Endothelial cell of umbilical vein (primary cell): ENCODE data around the gene POGK. TPM values are rescaled to one million over a fixed set of nuclear protein-coding genes. Genes with fewer than 3 reads are reported as not detected.

Experiments
- BruUV-seq: library from RNA; stranded (reverse); fragments of 400-500 nt; replicated peaks from 2 replicates; lab custom pipeline; 2021; lab: Mats Ljungman, UMichigan
- CTCF ChIA-PET: fragments of 300-600, 350-600 bp; sonication (Branson Sonifier 250); formaldehyde crosslinking; loops from one replicate; lab custom pipeline; 2021; ENCODE audit warnings: antibody characterized with exemption, inconsistent platforms; lab: Charles Lee
- POLR2A ChIA-PET: fragments of 300-600, 350-600 bp; sonication (Branson Sonifier 250); formaldehyde crosslinking; loops from one replicate; lab custom pipeline; 2021; ENCODE audit warnings: antibody characterized with exemption, inconsistent platforms; lab: Charles Lee
- DNase-seq: peaks from one replicate; pipeline ENCODE4 v3.0.0-alpha.2; 2011; ENCODE audit warnings: low read depth, low spot score
- FAIRE-seq: peaks from 2 replicates; lab custom pipeline; 2011; peaks lifted over from hg19 to GRCh38; lab: Jason Lieb, UNC
- H2AFZ ChIP-seq: 2 replicates; pipeline ENCODE4 v1.6.0; 2012; ENCODE audit warnings: low read depth, low read length, control low read depth, inconsistent platforms
- H3K27ac ChIP-seq: 2 replicates; pipeline ENCODE4 v1.5.1; 2011; ENCODE audit warnings: low read depth, mild to moderate bottlenecking, control low read depth, low read length, moderate library complexity; ENCODE audit not compliant: insufficient read depth
- H3K27me3 ChIP-seq, 2 experiments: 2 replicates each; pipeline versions ENCODE4 v1.6.0 to v1.6.1; 2011; ENCODE audit warnings: low read length in 2 of 2, mixed read lengths in 1 of 2; ENCODE audit not compliant: control insufficient read depth in 2 of 2, insufficient read depth in 2 of 2
- H3K36me3 ChIP-seq, 2 experiments: 2 replicates in 1 of 2; 3 replicates in 1 of 2; pipeline ENCODE4 v1.5.1; 2011; ENCODE audit warnings: low read length in 2 of 2, mild to moderate bottlenecking in 1 of 2, moderate library complexity in 1 of 2; ENCODE audit not compliant: control insufficient read depth in 2 of 2, insufficient read depth in 2 of 2; ENCODE audit errors: extremely low read depth in 1 of 2
- H3K4me1 ChIP-seq: 3 replicates; pipeline ENCODE4 v1.5.1; 2011; ENCODE audit warnings: mild to moderate bottlenecking, low read length; ENCODE audit not compliant: control insufficient read depth, insufficient read depth; ENCODE audit errors: extremely low read depth
- H3K4me2 ChIP-seq: 2 replicates; pipeline ENCODE4 v1.6.1; 2011; ENCODE audit warnings: low read length, control low read depth, mixed read lengths; ENCODE audit not compliant: insufficient read depth
- H3K4me3 ChIP-seq, 3 experiments: fragments of 200-600 bp in 1 of 3; sonication (generic), shearing (Covaris generic) in 1 of 3; replicated peaks in 1 of 3; 2 replicates each; pipeline ENCODE4 v1.5.1; 2011 to 2016; ENCODE audit warnings: control low read depth in 3 of 3, low read length in 3 of 3, mild to moderate bottlenecking in 2 of 3, inconsistent platforms in 1 of 3, low read depth in 1 of 3, moderate library complexity in 1 of 3; ENCODE audit not compliant: insufficient read depth in 1 of 3
- H3K79me2 ChIP-seq: 2 replicates; pipeline ENCODE4 v1.6.0; 2012; ENCODE audit warnings: low read length, inconsistent platforms; ENCODE audit not compliant: control insufficient read depth, insufficient read depth
- H3K9ac ChIP-seq: replicated peaks from 2 replicates; pipeline ENCODE3; 2011; ENCODE audit warnings: low read length, control low read depth; ENCODE audit not compliant: insufficient read depth; ENCODE audit errors: extremely low read depth
- H3K9me1 ChIP-seq: replicated peaks from 3 replicates; pipeline ENCODE4 v1.6.0; 2011; ENCODE audit warnings: mild to moderate bottlenecking, low read length; ENCODE audit not compliant: control insufficient read depth, insufficient read depth; ENCODE audit errors: extremely low read depth
- H3K9me3 ChIP-seq: replicated peaks from 2 replicates; pipeline ENCODE4 v1.5.1; 2012; ENCODE audit warnings: low read length, inconsistent platforms; ENCODE audit not compliant: control insufficient read depth, insufficient read depth
- H4K20me1 ChIP-seq: replicated peaks from 2 replicates; pipeline ENCODE3; 2011; ENCODE audit warnings: mild to moderate bottlenecking, low read length; ENCODE audit not compliant: control insufficient read depth, insufficient read depth; ENCODE audit errors: extremely low read depth
- EZH2 ChIP-seq: IDR thresholded peaks from 2 replicates; pipeline ENCODE4 v1.6.1; 2012; ENCODE audit warnings: borderline replicate concordance, low read depth, mild to moderate bottlenecking, moderate library complexity, low read length, inconsistent platforms; ENCODE audit not compliant: severe bottlenecking
- FOS ChIP-seq: IDR thresholded peaks from 2 replicates; pipeline ENCODE4 v1.6.1; 2011; ENCODE audit warnings: mild to moderate bottlenecking, low read length, moderate library complexity, borderline replicate concordance; ENCODE audit not compliant: insufficient read depth
- GATA2 ChIP-seq: IDR thresholded peaks from 2 replicates; pipeline ENCODE4 v1.7.0; 2011; ENCODE audit warnings: low read depth, mild to moderate bottlenecking, moderate library complexity, mixed read lengths, low read length; ENCODE audit not compliant: insufficient read length, insufficient read depth
- JUN ChIP-seq: IDR thresholded peaks from 2 replicates; pipeline ENCODE4 v1.6.1; 2011; ENCODE audit warnings: borderline replicate concordance, low read depth; ENCODE audit not compliant: insufficient read length, insufficient read depth
- MAX ChIP-seq: IDR thresholded peaks from 2 replicates; pipeline ENCODE4 v1.6.1; 2011; ENCODE audit not compliant: insufficient read depth, insufficient read length
- MYC ChIP-seq: IDR thresholded peaks from one replicate; pipeline ENCODE4 v1.6.1; 2011; ENCODE audit warnings: mild to moderate bottlenecking, low read depth, low read length
- POLR2A ChIP-seq: IDR thresholded peaks from 2 replicates; pipeline ENCODE4 v1.6.1; 2012; ENCODE audit warnings: low read depth, mild to moderate bottlenecking, control low read depth, low read length
- POLR2AphosphoS5 ChIP-seq: IDR thresholded peaks from 2 replicates; pipeline ENCODE4 v1.6.1; 2012; ENCODE audit warnings: low read depth, mild to moderate bottlenecking, control low read depth, low read length, moderate library complexity; ENCODE audit not compliant: insufficient read depth
- dilution Hi-C: fragments of 300-500 bp; cut with MboI; formaldehyde crosslinking; loops from one replicate; pipeline ENCODE4 v1.15.0; 2019; ENCODE audit warnings: low sequenced_read_pairs; ENCODE audit not compliant: extremely low pct_ligation_motif_present
- intact Hi-C: fragments of 100-400 bp; cut with micrococcal nuclease; formaldehyde crosslinking; loops from one replicate; pipeline ENCODE4 v1.10.0; 2022
- polyA plus RNA-seq, 4 experiments: library from polyadenylated mRNA; depleted of rRNA in 3 of 4; stranded (reverse) in 3 of 4; unstranded in 1 of 4; fragments of >200 nt; gene quantifications; 2 replicates each; pipeline versions ENCODE4 v1.2.1 to v1.2.3, GENCODE V29; 2011 to 2012; ENCODE audit warnings: missing spikeins in 1 of 4
- total RNA-seq: library from RNA; stranded (reverse); gene quantifications from 2 replicates; pipeline ENCODE4 v1.2.3, GENCODE V29; 2021
- TF ChIP-seq, protein P1 (sequence below), 2 donors: IDR thresholded peaks; 1 replicate in 1 of 2; 2 replicates in 1 of 2; pipeline ENCODE4 v1.5.1; 2011; ENCODE audit warnings: low read length in 2 of 2, mild to moderate bottlenecking in 2 of 2, moderate library complexity in 2 of 2, control low read depth in 1 of 2, inconsistent platforms in 1 of 2, low read depth in 1 of 2; ENCODE audit not compliant: insufficient read depth in 1 of 2; ENCODE audit errors: extremely low read depth in 1 of 2

The POGK gene
- total and polyA plus RNA-seq, 2 donors (not counting 3 experiments of a cell fraction or from before 2014, with no cell fraction given) = 12.5 to 31.8 TPM

DNA sequence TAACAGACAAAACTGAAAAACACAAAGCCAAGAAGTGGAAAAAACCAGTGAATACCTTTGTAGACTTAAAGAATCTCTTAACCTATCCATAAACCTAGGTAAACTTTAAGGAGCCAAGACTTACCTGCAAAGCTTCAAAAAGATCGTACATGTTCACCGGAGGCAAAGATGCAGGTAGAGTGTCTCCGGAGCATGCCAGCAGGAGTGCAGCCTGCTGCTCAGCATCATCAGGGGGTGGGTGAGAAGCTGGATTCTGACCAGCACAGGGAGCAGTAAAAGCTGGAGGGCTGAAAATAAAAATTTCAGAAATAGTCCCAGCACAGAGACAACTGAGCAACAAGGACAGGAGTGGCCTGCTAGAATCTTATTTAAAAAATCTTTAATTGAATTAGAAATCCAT is 18.7 kb downstream of the POGK start:
- no peak overlapping the region for H3K9ac ChIP-seq
- FAIRE-seq (no peak), DNase-seq (no peak)
- peaks cover 15 to 21% of the 10 kb centered on the region in 2 experiments for H3K36me3 ChIP-seq
- TF ChIP-seq FOS (no peak), GATA2 (no peak)
- no peaks in the 10 kb centered on the region for H4K20me1 ChIP-seq
- dilution Hi-C loops (no loop called here), intact Hi-C loops (no loop called here)
- ChIA-PET POLR2A (no interaction called here), CTCF (interaction anchor here (1.2 kb wide), 1 partner anchor 17 kb away, joined by 3 read pairs; no protein-coding TSS in a partner anchor)
- no peak overlapping the region for H3K4me2 ChIP-seq
- H3K4me1 ChIP-seq = no peaks in the 10 kb centered on the region
- H3K27ac ChIP-seq = no peak overlapping the region
- peaks cover 3% of the 10 kb centered on the region for H3K9me1 ChIP-seq
- H3K9me3 ChIP-seq = no peaks in the 10 kb centered on the region
- no peak overlapping the region for H2AFZ ChIP-seq
- no peaks in the 10 kb centered on the region for H3K27me3 ChIP-seq
- no peak overlapping the region for H3K4me3 ChIP-seq
- no TSS peak for BruUV-seq
- peaks cover 4% of the 10 kb centered on the region for H3K79me2 ChIP-seq

DNA sequence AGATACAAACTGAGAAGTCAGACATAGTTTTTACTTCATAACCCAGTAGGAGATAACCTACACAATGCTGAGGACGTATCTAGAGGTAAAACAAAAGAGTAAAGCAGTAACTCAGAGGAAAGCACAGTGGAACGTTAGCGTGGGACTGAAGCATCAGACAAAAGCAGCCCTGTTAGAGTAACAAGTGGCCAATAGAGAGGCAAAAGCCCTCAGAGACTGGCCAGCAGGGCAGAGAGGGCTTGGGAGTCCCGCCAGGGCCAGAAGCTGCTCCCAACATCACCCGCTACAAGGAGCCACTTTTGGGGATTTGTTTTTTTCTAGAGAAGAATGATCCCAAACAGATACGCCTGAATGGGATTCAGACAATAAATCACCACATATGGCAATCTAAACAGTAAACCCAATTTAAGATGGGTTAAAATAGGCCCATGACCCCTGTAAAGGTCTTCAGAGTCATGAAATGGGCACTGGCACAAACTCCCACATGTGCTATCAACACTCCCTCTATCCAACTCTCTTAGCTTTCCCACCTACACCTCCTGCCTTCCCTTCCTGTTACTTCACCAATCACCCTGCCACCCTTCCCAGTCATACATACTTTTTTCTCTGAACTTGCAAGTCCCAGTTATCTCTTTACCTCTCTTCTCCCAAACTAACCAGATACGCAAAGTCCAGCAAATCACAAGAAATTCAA is 19.6 kb downstream of the POGK start:
- no TSS peak for BruUV-seq
- TF ChIP-seq JUN (no peak), MYC (no peak), POLR2AphosphoS5 (no peak), GATA2 (no peak), FOS (no peak), EZH2 (no peak), POLR2A (no peak), MAX (no peak)
- TF ChIP-seq, protein P1, sequence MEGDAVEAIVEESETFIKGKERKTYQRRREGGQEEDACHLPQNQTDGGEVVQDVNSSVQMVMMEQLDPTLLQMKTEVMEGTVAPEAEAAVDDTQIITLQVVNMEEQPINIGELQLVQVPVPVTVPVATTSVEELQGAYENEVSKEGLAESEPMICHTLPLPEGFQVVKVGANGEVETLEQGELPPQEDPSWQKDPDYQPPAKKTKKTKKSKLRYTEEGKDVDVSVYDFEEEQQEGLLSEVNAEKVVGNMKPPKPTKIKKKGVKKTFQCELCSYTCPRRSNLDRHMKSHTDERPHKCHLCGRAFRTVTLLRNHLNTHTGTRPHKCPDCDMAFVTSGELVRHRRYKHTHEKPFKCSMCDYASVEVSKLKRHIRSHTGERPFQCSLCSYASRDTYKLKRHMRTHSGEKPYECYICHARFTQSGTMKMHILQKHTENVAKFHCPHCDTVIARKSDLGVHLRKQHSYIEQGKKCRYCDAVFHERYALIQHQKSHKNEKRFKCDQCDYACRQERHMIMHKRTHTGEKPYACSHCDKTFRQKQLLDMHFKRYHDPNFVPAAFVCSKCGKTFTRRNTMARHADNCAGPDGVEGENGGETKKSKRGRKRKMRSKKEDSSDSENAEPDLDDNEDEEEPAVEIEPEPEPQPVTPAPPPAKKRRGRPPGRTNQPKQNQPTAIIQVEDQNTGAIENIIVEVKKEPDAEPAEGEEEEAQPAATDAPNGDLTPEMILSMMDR (IDR thresholded peaks at IDR 0.05; ENCODE audit: extremely low read depth in 1 of 2, insufficient read depth in 1 of 2, low read depth in 1 of 2, low read length in 2 of 2) = no peak
- H3K9ac ChIP-seq = no peak overlapping the region
- no peaks in the 10 kb centered on the region for H4K20me1 ChIP-seq
- H3K36me3 ChIP-seq = peaks cover 15 to 21% of the 10 kb centered on the region in 2 experiments
- H3K27ac ChIP-seq = no peak overlapping the region
- no peak overlapping the region for H3K4me3 ChIP-seq
- intact Hi-C loops (no loop called here), dilution Hi-C loops (no loop called here)
- POLR2A ChIA-PET = no interaction called here
- no peak overlapping the region for H2AFZ ChIP-seq
- DNase-seq (no peak), FAIRE-seq (no peak)
- no peak overlapping the region for H3K4me2 ChIP-seq
- CTCF ChIA-PET = no interaction called here
- no peaks in the 10 kb centered on the region for H3K4me1 ChIP-seq
- no peaks in the 10 kb centered on the region for H3K27me3 ChIP-seq
- H3K9me1 ChIP-seq = peaks cover 3% of the 10 kb centered on the region
- H3K9me3 ChIP-seq = no peaks in the 10 kb centered on the region
- H3K79me2 ChIP-seq = peaks cover 2% of the 10 kb centered on the region
